Neural crest cell (in vitro differentiated cells): ENCODE data around the gene ZNF208. TPM values are rescaled to one million over a fixed set of nuclear protein-coding genes. Genes with fewer than 3 reads are reported as not detected.

ENCODE experiments used
- DNase-seq: peaks from one replicate; pipeline ENCODE4 v3.0.0; 2021; ENCODE audit warnings: low read depth, mixed read lengths, low spot score
- H3K27ac Mint-ChIP-seq: one replicate; pipeline ENCODE4 v1.8.0; 2021; ENCODE audit warnings: mild to moderate bottlenecking, mixed read lengths; ENCODE audit not compliant: unreplicated experiment
- H3K27me3 Mint-ChIP-seq: 2 replicates; pipeline ENCODE4 v1.8.0; 2021; ENCODE audit warnings: low read depth, mild to moderate bottlenecking, mixed read lengths
- H3K36me3 Mint-ChIP-seq: 2 replicates; pipeline ENCODE4 v1.8.0; 2021; ENCODE audit warnings: low read depth, mild to moderate bottlenecking, mixed read lengths
- H3K4me1 Mint-ChIP-seq: 2 replicates; pipeline ENCODE4 v1.8.0; 2021; ENCODE audit warnings: mixed read lengths
- H3K4me3 Mint-ChIP-seq: one replicate; pipeline ENCODE4 v1.8.0; 2021; ENCODE audit warnings: mild to moderate bottlenecking, mixed read lengths
- H3K9me3 Mint-ChIP-seq: 2 replicates; pipeline ENCODE4 v1.8.0; 2021; ENCODE audit warnings: mixed read lengths
- CTCF ChIP-seq: fragments of 200-600 bp; sonication (generic); conservative IDR thresholded peaks from 2 replicates; pipeline ENCODE4 v1.5.0; 2021; ENCODE audit warnings: antibody characterized with exemption, mild to moderate bottlenecking
- total RNA-seq: library from RNA; stranded (reverse); gene quantifications from 2 replicates; pipeline ENCODE4 v1.2.1, GENCODE V29; 2021

Gene ZNF208
- total RNA-seq, 1 donor from 2014 or later = not detected

DNA sequence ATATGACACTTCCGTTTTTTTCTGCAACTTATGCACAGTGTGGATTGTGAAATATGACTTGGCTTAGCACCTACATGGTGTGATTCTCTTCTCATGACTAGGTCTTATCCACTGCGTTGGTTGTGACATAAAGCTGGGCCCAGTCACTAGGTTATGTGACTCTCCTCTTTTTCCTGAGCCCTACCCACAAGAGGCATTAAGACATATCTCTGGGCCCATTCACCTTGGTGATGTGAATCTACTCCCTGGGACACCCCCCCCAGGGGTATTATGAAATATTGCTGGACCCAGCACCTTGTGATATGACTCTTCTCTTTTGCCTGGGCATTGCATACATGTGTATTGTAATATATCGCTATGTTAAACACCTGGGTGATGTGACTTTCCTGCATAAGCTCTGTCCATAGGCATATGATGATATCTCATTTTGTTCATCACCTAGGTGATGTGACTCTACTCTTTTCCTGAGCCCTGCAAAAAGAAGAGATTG is 89.0 kb downstream of the ZNF208 start:
- peaks cover 34% of the 10 kb centered on the region for H3K9me3 Mint-ChIP-seq
- no peak for TF ChIP-seq CTCF
- peaks cover 13% of the 10 kb centered on the region for H3K36me3 Mint-ChIP-seq
- DNase-seq = no peak
- no peaks in the 10 kb centered on the region for H3K27me3 Mint-ChIP-seq
- H3K27ac Mint-ChIP-seq = no peak overlapping the region
- H3K4me3 Mint-ChIP-seq = no peak overlapping the region
- H3K4me1 Mint-ChIP-seq = no peaks in the 10 kb centered on the region

DNA sequence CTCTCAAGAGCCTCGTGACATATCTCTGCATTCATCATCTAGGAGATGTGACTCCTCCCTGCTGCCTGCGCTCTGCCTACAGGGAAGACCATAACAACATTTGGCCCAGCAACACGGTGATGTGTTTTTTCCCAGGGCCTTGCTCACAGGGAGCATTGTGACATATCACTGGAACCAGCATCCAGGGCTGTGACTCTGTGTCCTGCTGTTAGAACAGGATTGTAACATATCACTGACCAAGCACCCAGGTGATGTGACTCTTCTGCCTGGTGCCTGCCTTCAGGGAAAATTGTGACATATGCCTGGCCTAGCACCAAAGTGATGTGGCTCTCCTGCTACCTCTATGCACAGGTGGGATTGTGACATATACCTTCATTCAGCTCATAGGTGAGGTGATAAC is 95.3 kb downstream of the ZNF208 start:
- no peak overlapping the region for H3K27ac Mint-ChIP-seq
- no peaks in the 10 kb centered on the region for H3K4me1 Mint-ChIP-seq
- no peak for TF ChIP-seq CTCF
- H3K27me3 Mint-ChIP-seq = no peaks in the 10 kb centered on the region
- DNase-seq = no peak
- peaks cover 12% of the 10 kb centered on the region for H3K36me3 Mint-ChIP-seq
- no peak overlapping the region for H3K4me3 Mint-ChIP-seq
- peaks cover 52% of the 10 kb centered on the region for H3K9me3 Mint-ChIP-seq

- no peak overlapping the region for H3K27ac Mint-ChIP-seq
- H3K27me3 Mint-ChIP-seq = no peaks in the 10 kb centered on the region
- DNase-seq = no peak
- peaks cover 47% of the 10 kb centered on the region for H3K9me3 Mint-ChIP-seq
- H3K4me3 Mint-ChIP-seq = no peak overlapping the region
- H3K36me3 Mint-ChIP-seq = peaks cover 14% of the 10 kb centered on the region
- no peak for TF ChIP-seq CTCF
- no peaks in the 10 kb centered on the region for H3K4me1 Mint-ChIP-seq
These were observed 98.1 kb downstream of the ZNF208 start for GRCh38 chr19:21912654-21913053.

GRCh38 chr19:21910318-21910717 is 100.4 kb downstream of the ZNF208 start:
- no peaks in the 10 kb centered on the region for H3K4me1 Mint-ChIP-seq
- no peak overlapping the region for H3K4me3 Mint-ChIP-seq
- no peaks in the 10 kb centered on the region for H3K27me3 Mint-ChIP-seq
- H3K36me3 Mint-ChIP-seq = peaks cover 6% of the 10 kb centered on the region
- peaks cover 49% of the 10 kb centered on the region for H3K9me3 Mint-ChIP-seq
- no peak for DNase-seq
- no peak for TF ChIP-seq CTCF
- H3K27ac Mint-ChIP-seq = no peak overlapping the region

- Mint-ChIP-seq H3K9me3 (peaks cover 49% of the 10 kb centered on the region), H3K4me3 (no peak overlapping the region), H3K27me3 (no peaks in the 10 kb centered on the region)
These were observed 102.7 kb downstream of the ZNF208 start for GRCh38 chr19:21908066-21908465.

More at GRCh38 chr19:21908066-21908465, 102.7 kb downstream of the ZNF208 start:
- Mint-ChIP-seq H3K36me3 (peaks cover 10% of the 10 kb centered on the region), H3K4me1 (no peaks in the 10 kb centered on the region), H3K27ac (no peak overlapping the region)
- DNase-seq = no peak
- TF ChIP-seq CTCF = no peak
